Natural killer cell (primary cell): ENCODE results near the gene STK24. TPM values are rescaled to one million over a fixed set of nuclear protein-coding genes. Genes with fewer than 3 reads are reported as not detected.
A peak's percentile ranks its signal among the peaks of the same experiment; 100 is the strongest.

Experiments
- ATAC-seq, 3 donors: fragments of 150-1000 bp in 2 of 3; fragments of 200-7000 bp in 1 of 3; cut with Tn5 transposase; 1 replicate in 1 of 3; 2 replicates in 2 of 3; pipeline ENCODE4 v1.10.0; 2021; ENCODE audit warnings: mild to moderate bottlenecking in 2 of 3, moderate library complexity in 2 of 3
- DNase-seq, 2 donors: peaks; one replicate each; pipeline versions ENCODE4 v3.0.0 to v3.0.0-alpha.2; 2013 to 2021; ENCODE audit warnings: mixed read lengths in 1 of 2
- H3K27ac ChIP-seq: one replicate; pipeline ENCODE4 v1.5.1; 2013; ENCODE audit warnings: mild to moderate bottlenecking, low read length
- H3K27me3 ChIP-seq: one replicate; pipeline ENCODE4 v1.6.1; 2013; ENCODE audit warnings: low read length; ENCODE audit not compliant: control insufficient read depth, insufficient read depth
- H3K36me3 ChIP-seq: one replicate; pipeline ENCODE4 v1.6.1; 2013; ENCODE audit warnings: low read length; ENCODE audit not compliant: control insufficient read depth, insufficient read depth
- H3K4me1 ChIP-seq: one replicate; pipeline ENCODE4 v1.6.1; 2013; ENCODE audit warnings: low read length; ENCODE audit not compliant: control insufficient read depth, insufficient read depth
- H3K4me3 ChIP-seq: one replicate; pipeline ENCODE4 v1.5.1; 2013; ENCODE audit warnings: low read length
- H3K9me3 ChIP-seq: one replicate; pipeline ENCODE4 v1.6.1; 2013; ENCODE audit warnings: low read length; ENCODE audit not compliant: control insufficient read depth, insufficient read depth
- H3K27ac Mint-ChIP-seq, 2 donors: one replicate each; pipeline ENCODE4 v1.8.0; 2022; ENCODE audit warnings: mild to moderate bottlenecking in 2 of 2, mixed read lengths in 2 of 2, moderate library complexity in 1 of 2
- H3K27me3 Mint-ChIP-seq, 2 donors: one replicate each; pipeline ENCODE4 v1.8.0; 2022; ENCODE audit warnings: low read depth in 2 of 2, mixed read lengths in 2 of 2
- H3K36me3 Mint-ChIP-seq: one replicate; pipeline ENCODE4 v1.8.0; 2022; ENCODE audit warnings: mixed read lengths
- H3K4me1 Mint-ChIP-seq, 2 donors: one replicate each; pipeline ENCODE4 v1.8.0; 2022; ENCODE audit warnings: mixed read lengths in 2 of 2
- H3K4me3 Mint-ChIP-seq: one replicate; pipeline ENCODE4 v1.8.0; 2022; ENCODE audit warnings: mild to moderate bottlenecking, moderate library complexity, mixed read lengths
- H3K9me3 Mint-ChIP-seq, 2 donors: one replicate each; pipeline ENCODE4 v1.8.0; 2022; ENCODE audit warnings: mixed read lengths in 2 of 2
- CTCF ChIP-seq: fragments of 200-600 bp; IDR thresholded peaks from one replicate; pipeline ENCODE4 v1.8.0; 2022; ENCODE audit warnings: antibody characterized with exemption
- WGBS: methylation state at CpG from one replicate; pipeline ENCODE4 v1.1.7; 2013; ENCODE audit warnings: missing lambda C conversion rate; ENCODE audit not compliant: insufficient coverage; 5-methylcytosine and 5-hydroxymethylcytosine counted together
- intact Hi-C: fragments of 100-400 bp; cut with micrococcal nuclease; formaldehyde crosslinking; loops from one replicate; pipeline ENCODE4 v1.14.2; 2022
- total RNA-seq, 4 donors: library from RNA; stranded (reverse); fragments of 120-200 nt in 1 of 4; gene quantifications; one replicate each; pipeline versions ENCODE4 v1.2.3 to v1.2.4, GENCODE V29; 2013 to 2022

Gene STK24
- total RNA-seq, 3 donors from 2014 or later (not counting 1 experiment from before 2014, with no cell fraction given) = 64.5 to 78.4 (median 70.4) TPM

GRCh38 chr13:98466634-98467236 is 110.2 kb downstream of the STK24 start:
- peak in 1 of 3 donors; percentile 36 for ATAC-seq
- H3K4me1 ChIP-seq = no peaks in the 10 kb centered on the region
- peaks cover 9% of the 10 kb centered on the region for H3K36me3 Mint-ChIP-seq
- H3K9me3 Mint-ChIP-seq = no peaks in the 10 kb centered on the region
- H3K9me3 ChIP-seq = no peaks in the 10 kb centered on the region
- H3K4me3 Mint-ChIP-seq = no peak overlapping the region
- H3K27me3 Mint-ChIP-seq = no peaks in the 10 kb centered on the region
- H3K27ac Mint-ChIP-seq = no peak overlapping the region
- H3K27ac ChIP-seq = no peak overlapping the region
- TF ChIP-seq CTCF = no peak
- peaks cover 25 to 28% of the 10 kb centered on the region in 2 donors for H3K4me1 Mint-ChIP-seq
- H3K4me3 ChIP-seq = no peak overlapping the region
- DNase-seq = peak in 1 of 2 donors; percentile 58
- H3K36me3 ChIP-seq = peaks cover 34% of the 10 kb centered on the region
- WGBS = 82% methylated on average over 11 of the region's 11 CpGs
- no peaks in the 10 kb centered on the region for H3K27me3 ChIP-seq
- intact Hi-C loops = no loop called here

GRCh38 chr13:98462946-98463345 is 114.0 kb downstream of the STK24 start:
- H3K36me3 Mint-ChIP-seq = peaks cover 9% of the 10 kb centered on the region
- Histone ChIP-seq H3K27ac (no peak overlapping the region), H3K36me3 (peaks cover 67% of the 10 kb centered on the region), H3K4me1 (no peaks in the 10 kb centered on the region), H3K27me3 (no peaks in the 10 kb centered on the region), H3K4me3 (no peak overlapping the region), H3K9me3 (no peaks in the 10 kb centered on the region)
- no peak for ATAC-seq
- H3K27me3 Mint-ChIP-seq = no peaks in the 10 kb centered on the region
- no peaks in the 10 kb centered on the region for H3K9me3 Mint-ChIP-seq
- DNase-seq = no peak
- over 99% methylated on average over 8 of the region's 8 CpGs for WGBS
- no peak overlapping the region for H3K4me3 Mint-ChIP-seq
- peaks cover 14 to 21% of the 10 kb centered on the region in 2 donors for H3K4me1 Mint-ChIP-seq
- peak overlapping the region in 1 of 2 donors; percentile 6 for H3K27ac Mint-ChIP-seq
- TF ChIP-seq CTCF = no peak
- intact Hi-C loops = no loop called here

GRCh38 chr13:98462241-98462882 is 114.5 kb downstream of the STK24 start:
- H3K36me3 ChIP-seq = peaks cover 71% of the 10 kb centered on the region
- ATAC-seq (no peak), DNase-seq (no peak)
- Mint-ChIP-seq H3K4me1 (peaks cover 10 to 15% of the 10 kb centered on the region in 2 donors), H3K4me3 (no peak overlapping the region), H3K27ac (peak overlapping the region in 1 of 2 donors; percentile 6), H3K36me3 (peaks cover 9% of the 10 kb centered on the region), H3K27me3 (no peaks in the 10 kb centered on the region), H3K9me3 (no peaks in the 10 kb centered on the region)
- intact Hi-C loops = no loop called here
- H3K27ac ChIP-seq = no peak overlapping the region
- no peaks in the 10 kb centered on the region for H3K9me3 ChIP-seq
- no peaks in the 10 kb centered on the region for H3K27me3 ChIP-seq
- 93% methylated on average over 18 of the region's 18 CpGs for WGBS
- no peak for TF ChIP-seq CTCF
- no peaks in the 10 kb centered on the region for H3K4me1 ChIP-seq
- H3K4me3 ChIP-seq = no peak overlapping the region
